ENCODE results near the gene MYBPC3.

- TF ChIP-seq POLR2A (IDR thresholded peaks at IDR 0.05), result no peak
- no peak for TF ChIP-seq CTCF (IDR thresholded peaks at IDR 0.05)
These were observed 70.0 kb downstream of the MYBPC3 start for GRCh38 chr11:47282462-47282861.

Measured in thyroid gland (tissue), 4 donors.